Hematopoietic multipotent progenitor cell treated with erythropoietin and hydrocortisone succinate and interleukin-3 and kit ligand, for 4 days (in vitro differentiated cells): ENCODE results near the gene CTSV.
A peak's percentile ranks its signal among the peaks of the same experiment; 100 is the strongest.
"Not testable (repeated sequence)": the region's sequence is repeated elsewhere in the genome, so short reads cannot be mapped to it uniquely, and the experiment has no call there.

Experiments used
- DNase-seq: peaks from one replicate; pipeline ENCODE4 v3.0.0-alpha.2; 2015

CTSV gene

GRCh38 chr9:97038611-97039513 lies at the start of gene CTSV:
TSS of gene CTSV (minus strand) at chr9:97039142. CDS start at chr9:97038043, 1,099 bp downstream.
- DNase-seq, result peak; percentile 91

GRCh38 chr9:97087668-97088215 lies 48.8 kb upstream of the CTSV start:
- DNase-seq, result not testable (repeated sequence)

GRCh38 chr9:97084562-97084991 lies 45.6 kb upstream of the CTSV start:
- DNase-seq, result peak; percentile 24

GRCh38 chr9:97078362-97078761 lies 39.4 kb upstream of the CTSV start:
- DNase-seq, result no peak

GRCh38 chr9:97077452-97078295 lies 38.7 kb upstream of the CTSV start:
- no peak for DNase-seq

GRCh38 chr9:97076731-97077451 lies 37.9 kb upstream of the CTSV start:
- not testable (repeated sequence) for DNase-seq

- no peak for DNase-seq
Measured at GRCh38 chr9:97076238-97076637, 37.3 kb upstream of the CTSV start.

GRCh38 chr9:97075289-97075985 lies 36.5 kb upstream of the CTSV start:
- DNase-seq, result no peak

GRCh38 chr9:97073506-97073905 lies 34.6 kb upstream of the CTSV start:
- DNase-seq, result no peak

GRCh38 chr9:97072285-97072776 lies 33.4 kb upstream of the CTSV start:
- DNase-seq, result no peak

GRCh38 chr9:97070325-97070724 lies 31.4 kb upstream of the CTSV start:
- not testable (repeated sequence) for DNase-seq

- DNase-seq, result no peak
Measured at GRCh38 chr9:97067490-97067889, 28.5 kb upstream of the CTSV start.

GRCh38 chr9:97064176-97064575 lies 25.2 kb upstream of the CTSV start:
- no peak for DNase-seq

- no peak for DNase-seq
Measured at GRCh38 chr9:97060796-97061195, 21.9 kb upstream of the CTSV start.

GRCh38 chr9:97059626-97060025 lies 20.7 kb upstream of the CTSV start:
- no peak for DNase-seq

- DNase-seq, result no peak
Measured at GRCh38 chr9:97057651-97058050, 18.7 kb upstream of the CTSV start.

- not testable (repeated sequence) for DNase-seq
Measured at GRCh38 chr9:97055891-97056290, 16.9 kb upstream of the CTSV start.

- DNase-seq, result no peak
Measured at GRCh38 chr9:97053717-97054116, 14.8 kb upstream of the CTSV start.

GRCh38 chr9:97052735-97053134 lies 13.8 kb upstream of the CTSV start:
- no peak for DNase-seq

GRCh38 chr9:97046228-97046627 lies 7.3 kb upstream of the CTSV start:
- no peak for DNase-seq

GRCh38 chr9:97045300-97045699 lies 6.4 kb upstream of the CTSV start:
- DNase-seq, result no peak

GRCh38 chr9:97041898-97042297 lies 3.0 kb upstream of the CTSV start:
- DNase-seq, result no peak
